HepG2 (cell line): ENCODE data around the gene MADD. TPM values are rescaled to one million over a fixed set of nuclear protein-coding genes. Genes with fewer than 3 reads are reported as not detected.

ENCODE experiments used
- ATAC-seq: fragments of 200-7000 bp; cut with Tn5 transposase; 3 replicates; pipeline ENCODE4 v1.9.1; 2020; ENCODE audit warnings: mild to moderate bottlenecking, moderate library complexity
- BruUV-seq: library from RNA; stranded (reverse); fragments of 400-500 nt; replicated peaks from 2 replicates; lab custom pipeline; 2021; lab: Mats Ljungman, UMichigan
- CTCF ChIA-PET: fragments of 300-600 bp; formaldehyde crosslinking; extraction: SDS; loops from one replicate; lab custom pipeline; 2021; ENCODE audit warnings: low total read pairs, inconsistent platforms, low intra/inter-chr PET ratio; lab: Yijun Ruan, JAX
- POLR2A ChIA-PET: fragments of 350-600 bp; sonication (Branson Sonifier 250); formaldehyde crosslinking; loops from one replicate; lab custom pipeline; 2020; ENCODE audit warnings: antibody characterized with exemption, inconsistent platforms; lab: Yijun Ruan, JAX
- DNase-seq: peaks from one replicate; pipeline ENCODE4 v3.0.0-alpha.2; 2015; ENCODE audit warnings: low spot score
- FAIRE-seq: peaks from 3 replicates; lab custom pipeline; 2011; peaks lifted over from hg19 to GRCh38; lab: Jason Lieb, UNC
- H2AFZ ChIP-seq: one replicate; pipeline ENCODE4 v1.6.1; 2011; ENCODE audit warnings: low read length, inconsistent platforms
- H3K27ac ChIP-seq: fragments of 300-600 bp; 3 replicates; pipeline ENCODE4 v1.8.0; 2011; ENCODE audit warnings: mixed run types, mild to moderate bottlenecking, mixed read lengths, low read length, inconsistent platforms; ENCODE audit not compliant: insufficient read depth; ENCODE audit errors: extremely low read length
- H3K27me3 ChIP-seq, 2 experiments: fragments of 200-600 bp in 1 of 2; 2 replicates in 1 of 2; 3 replicates in 1 of 2; pipeline versions ENCODE4 v1.6.0 to v1.8.0; 2011; ENCODE audit warnings: low read length in 2 of 2, mild to moderate bottlenecking in 2 of 2, moderate library complexity in 2 of 2, inconsistent platforms in 1 of 2; ENCODE audit not compliant: insufficient read depth in 2 of 2, control insufficient read depth in 1 of 2
- H3K36me3 ChIP-seq, 2 experiments: fragments of 200-600 bp in 1 of 2; replicated peaks in 1 of 2; 2 replicates in 1 of 2; 3 replicates in 1 of 2; pipeline versions ENCODE4 v1.5.1 to v1.8.0; 2011; ENCODE audit warnings: low read length in 2 of 2, inconsistent platforms in 1 of 2; ENCODE audit not compliant: insufficient read depth in 2 of 2, control insufficient read depth in 1 of 2
- H3K4me1 ChIP-seq: 2 replicates; pipeline ENCODE4 v1.5.1; 2012; ENCODE audit warnings: low read length, inconsistent platforms; ENCODE audit not compliant: insufficient read depth
- H3K4me2 ChIP-seq: 2 replicates; pipeline ENCODE4 v1.6.0; 2011; ENCODE audit warnings: low read depth, low read length, inconsistent platforms
- H3K4me3 ChIP-seq, 3 experiments: fragments of 200-600 bp in 1 of 3; sonication (generic), shearing (Covaris generic) in 1 of 3; replicated peaks in 1 of 3; 2 replicates each; pipeline ENCODE4 v1.5.1; 2011 to 2016; ENCODE audit warnings: low read length in 3 of 3, inconsistent platforms in 2 of 3, low read depth in 2 of 3, mild to moderate bottlenecking in 2 of 3, control low read depth in 1 of 3, mixed read lengths in 1 of 3; ENCODE audit not compliant: insufficient read depth in 1 of 3
- H3K79me2 ChIP-seq: one replicate; pipeline ENCODE4 v1.6.1; 2011; ENCODE audit warnings: low read length, inconsistent platforms; ENCODE audit not compliant: insufficient read depth
- H3K9ac ChIP-seq: 2 replicates; pipeline ENCODE4 v1.6.0; 2011; ENCODE audit warnings: mild to moderate bottlenecking, low read depth, low read length, inconsistent platforms; ENCODE audit not compliant: insufficient read depth
- H3K9me3 ChIP-seq: 2 replicates; pipeline ENCODE4 v1.5.1; 2012; ENCODE audit warnings: mild to moderate bottlenecking, low read length
- H4K20me1 ChIP-seq: 2 replicates; pipeline ENCODE4 v1.6.0; 2011; ENCODE audit warnings: inconsistent platforms, mild to moderate bottlenecking, low read length, moderate library complexity; ENCODE audit not compliant: insufficient read depth
- CBX5 ChIP-seq: sonication (generic); formaldehyde crosslinking; IDR thresholded peaks from 2 replicates; pipeline ENCODE4 v1.4.0; 2020; ENCODE audit warnings: missing genetic modification reagents, borderline replicate concordance
- CREBL2 ChIP-seq: sonication (generic); formaldehyde crosslinking; IDR thresholded peaks from 2 replicates; pipeline ENCODE4 v1.8.1; 2023; ENCODE audit warnings: missing genetic modification reagents, mild to moderate bottlenecking, borderline replicate concordance
- FOXO4 ChIP-seq: sonication (generic); formaldehyde crosslinking; conservative IDR thresholded peaks from 2 replicates; pipeline ENCODE4 v1.8.1; 2023; ENCODE audit warnings: missing genetic modification reagents
- GMEB1 ChIP-seq: sonication (generic); formaldehyde crosslinking; IDR thresholded peaks from 2 replicates; pipeline ENCODE4 v1.5.1; 2020; ENCODE audit warnings: missing genetic modification reagents, mild to moderate bottlenecking, borderline replicate concordance
- KDM1A ChIP-seq: IDR thresholded peaks from 2 replicates; pipeline ENCODE4 v1.6.1; 2016; ENCODE audit warnings: missing compliant biosample characterization
- KDM2A ChIP-seq: sonication (generic); formaldehyde crosslinking; IDR thresholded peaks from 2 replicates; pipeline ENCODE4 v1.4.0; 2020; ENCODE audit warnings: low read depth, missing genetic modification reagents, borderline replicate concordance
- MAFK ChIP-seq, 2 experiments: IDR thresholded peaks in 1 of 2; conservative IDR thresholded peaks in 1 of 2; 2 replicates each; pipeline ENCODE4 v1.6.1; 2011; ENCODE audit warnings: improper control_type of control experiment in 2 of 2, low read length in 2 of 2
- PHF20 ChIP-seq: sonication (generic); formaldehyde crosslinking; IDR thresholded peaks from 2 replicates; pipeline ENCODE4 v1.5.0; 2020; ENCODE audit warnings: mild to moderate bottlenecking, missing genetic modification reagents
- SMC3 ChIP-seq: IDR thresholded peaks from 2 replicates; pipeline ENCODE4 v1.6.1; 2011; ENCODE audit warnings: low read length, improper control_type of control experiment
- SOX13 ChIP-seq, 3 experiments: fragments of 450-650 bp in 1 of 3; sonication (generic) in 1 of 3; formaldehyde crosslinking in 1 of 3; IDR thresholded peaks in 2 of 3; conservative IDR thresholded peaks in 1 of 3; 2 replicates each; pipeline versions ENCODE4 v1.5.0 to v1.6.1; 2016 to 2020; ENCODE audit warnings: antibody characterized with exemption in 1 of 3, mild to moderate bottlenecking in 1 of 3, missing compliant biosample characterization in 1 of 3, missing genetic modification reagents in 1 of 3, moderate library complexity in 1 of 3
- SYNCRIP ChIP-seq: fragments of 200-400 bp; formaldehyde crosslinking; IDR thresholded peaks from 2 replicates; pipeline ENCODE4 v1.6.1; 2018; ENCODE audit warnings: mild to moderate bottlenecking, low read depth, low read length; ENCODE audit not compliant: insufficient read depth
- TRAFD1 ChIP-seq: sonication (generic); formaldehyde crosslinking; IDR thresholded peaks from 2 replicates; pipeline ENCODE4 v1.5.1; 2020; ENCODE audit warnings: missing genetic modification reagents, mild to moderate bottlenecking, borderline replicate concordance
- ZNF136 ChIP-seq: sonication (generic); formaldehyde crosslinking; IDR thresholded peaks from 2 replicates; pipeline ENCODE4 v1.8.1; 2022; ENCODE audit warnings: low read depth, mild to moderate bottlenecking, moderate library complexity, missing genetic modification reagents
- WGBS: methylation state at CpG from one replicate; pipeline ENCODE4 v1.1.6; 2017; ENCODE audit warnings: low lambda C conversion rate; 5-methylcytosine and 5-hydroxymethylcytosine counted together
- in situ Hi-C: cut with HindIII; loops from 2 replicates; pipeline ENCODE4 v1.10.0; 2017; ENCODE audit warnings: low pct_unique_long_range_greater_than_20kb; ENCODE audit not compliant: extremely low pct_ligation_motif_present
- intact Hi-C: fragments of 100-400 bp; cut with micrococcal nuclease; formaldehyde crosslinking; loops from one replicate; pipeline ENCODE4 v1.10.0; 2022; ENCODE audit not compliant: unreplicated experiment
- polyA plus RNA-seq, 8 experiments: library from polyadenylated mRNA; depleted of rRNA in 3 of 8; stranded (reverse) in 7 of 8; unstranded in 1 of 8; fragments of >200 nt; fragmentation: Illumina TruSeq in 4 of 8; extraction: Trizol in 4 of 8; gene quantifications; 2 replicates each; pipeline versions ENCODE4 v1.2.1 to v1.2.3, GENCODE V29; 2011 to 2016; ENCODE audit warnings: low read depth in 4 of 8, missing spikeins in 1 of 8, mixed read lengths in 1 of 8; ENCODE audit not compliant: insufficient read depth in 1 of 8
- total RNA-seq, 5 experiments: library from RNA; depleted of rRNA; stranded (reverse); fragments of >200 nt; fragmentation: Illumina TruSeq; extraction: Trizol; gene quantifications; 2 replicates each; pipeline ENCODE4 v1.2.3, GENCODE V29; 2016; ENCODE audit warnings: low read depth in 1 of 5

Gene MADD
- total and polyA plus RNA-seq, 2 of the 13 experiments (the other 11 are each of a cell fraction or from before 2014, with no cell fraction given) = 18.0 to 29.2 TPM

- H3K4me1 ChIP-seq = peaks cover 55% of the 10 kb centered on the region
- intact Hi-C loops = no loop called here
- H4K20me1 ChIP-seq = no peaks in the 10 kb centered on the region
- H3K79me2 ChIP-seq = no peaks in the 10 kb centered on the region
- peak overlapping the region; percentile 1; the same call in 1 of the 2 replicates for H3K4me2 ChIP-seq
- H3K4me3 ChIP-seq = no peak overlapping the region
- no TSS peak for BruUV-seq
- H3K9me3 ChIP-seq = no peaks in the 10 kb centered on the region
- FAIRE-seq (no peak), DNase-seq (no peak), ATAC-seq (no peak)
- peaks cover 9 to 65% of the 10 kb centered on the region in 2 experiments; a peak in 3 of 5 replicates for H3K27me3 ChIP-seq
- H3K9ac ChIP-seq = no peak overlapping the region
- ChIA-PET CTCF (no interaction called here), POLR2A (interaction anchor here (1.6 kb wide), 1 partner anchor 9 kb away, joined by 3 read pairs; no protein-coding TSS in a partner anchor)
- TF ChIP-seq PHF20 = no peak
- no peak for TF ChIP-seq SYNCRIP
- TF ChIP-seq SMC3 = no peak
- TF ChIP-seq MAFK (conservative IDR thresholded peaks at IDR 0.05 in 1 of 2, IDR thresholded peaks at IDR 0.05 in 1 of 2; ENCODE audit: low read length in 2 of 2) = no peak
- no peak for TF ChIP-seq TRAFD1 (CRISPR knock-in tag)
- no peak for TF ChIP-seq GMEB1 (CRISPR knock-in tag)
- TF ChIP-seq FOXO4 (CRISPR knock-in tag) = no peak
- TF ChIP-seq KDM2A (CRISPR knock-in tag) = no peak
- TF ChIP-seq CREBL2 = no peak
- TF ChIP-seq SOX13 (IDR thresholded peaks at IDR 0.05) = no peak
- TF ChIP-seq SOX13 (CRISPR knock-in tag; conservative IDR thresholded peaks at IDR 0.05 in 1 of 2, IDR thresholded peaks at IDR 0.05 in 1 of 2) = no peak
- no peak for TF ChIP-seq ZNF136 (CRISPR knock-in tag)
- TF ChIP-seq KDM1A = no peak
- TF ChIP-seq CBX5 (CRISPR knock-in tag) = no peak
- in situ Hi-C loops = loop anchor here (5.0 kb wide), 1 partner anchor 173 kb away; the partner anchor contains the start of gene ARFGAP2
- H3K36me3 ChIP-seq = no peaks in the 10 kb centered on the region
- H2AFZ ChIP-seq = no peak overlapping the region
- WGBS = 39% methylated on average over 8 of the region's 9 CpGs
- H3K27ac ChIP-seq = no peak overlapping the region
Measured at GRCh38 chr11:47350315-47350714, 80.4 kb downstream of the MADD start.
